ENCODE measurements around the gene AP1S3.
A peak's percentile ranks its signal among the peaks of the same experiment; 100 is the strongest.
"Not testable (repeated sequence)": the region's sequence is repeated elsewhere in the genome, so short reads cannot be mapped to it uniquely, and the experiment has no call there.

AP1S3 gene

GRCh38 chr2:223797811-223798721, 39.3 kb downstream of the AP1S3 start:
- DNase-seq: no peak

GRCh38 chr2:223797037-223797436, 40.3 kb downstream of the AP1S3 start:
- no peak for DNase-seq

DNA sequence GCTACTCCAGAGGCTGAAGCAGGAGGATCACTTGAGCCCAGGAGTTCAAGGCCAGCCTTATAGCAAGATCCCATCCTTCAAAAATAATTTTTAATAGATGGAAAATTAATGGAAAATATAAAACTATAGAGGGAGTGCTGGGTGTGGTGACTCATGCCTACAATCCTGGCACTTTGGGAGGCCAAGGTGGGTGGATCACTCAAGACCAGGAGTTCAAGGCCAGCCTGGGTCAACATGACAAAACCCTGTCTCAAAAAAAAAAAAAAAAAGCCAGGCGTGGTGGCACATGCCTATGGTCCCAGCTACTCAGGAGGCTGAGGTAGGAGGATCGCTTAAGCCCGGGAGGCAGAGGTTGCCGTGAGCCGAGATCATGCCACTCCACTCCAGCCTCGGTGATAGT, 48.0 kb downstream of the AP1S3 start:
- no peak for DNase-seq

- DNase-seq: no peak
Observed at GRCh38 chr2:223788826-223789225, 48.6 kb downstream of the AP1S3 start.

- not testable (repeated sequence) for DNase-seq
Observed at GRCh38 chr2:223788106-223788505, 49.3 kb downstream of the AP1S3 start.

DNA sequence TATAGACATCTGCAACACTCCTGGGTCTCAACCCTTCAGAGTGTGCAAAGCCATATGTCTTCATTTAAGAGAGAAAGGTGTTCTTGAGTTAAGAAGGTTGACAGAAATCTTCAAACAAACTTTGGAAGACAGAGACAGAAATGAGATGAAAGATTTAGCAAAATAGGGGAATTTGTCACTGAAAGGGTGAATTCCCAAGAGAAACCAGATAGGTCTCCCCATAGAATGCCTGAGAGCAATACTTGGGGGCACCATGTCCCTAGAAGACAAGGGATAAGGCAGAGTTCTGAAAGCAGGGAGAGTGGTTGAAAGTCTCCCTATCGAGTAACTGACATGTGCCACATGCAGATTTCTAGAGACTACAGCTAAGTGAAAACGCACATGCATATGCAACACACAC, 50.0 kb downstream of the AP1S3 start:
- DNase-seq: no peak

- DNase-seq: no peak
Observed at GRCh38 chr2:223786943-223787342, 50.4 kb downstream of the AP1S3 start.

DNA sequence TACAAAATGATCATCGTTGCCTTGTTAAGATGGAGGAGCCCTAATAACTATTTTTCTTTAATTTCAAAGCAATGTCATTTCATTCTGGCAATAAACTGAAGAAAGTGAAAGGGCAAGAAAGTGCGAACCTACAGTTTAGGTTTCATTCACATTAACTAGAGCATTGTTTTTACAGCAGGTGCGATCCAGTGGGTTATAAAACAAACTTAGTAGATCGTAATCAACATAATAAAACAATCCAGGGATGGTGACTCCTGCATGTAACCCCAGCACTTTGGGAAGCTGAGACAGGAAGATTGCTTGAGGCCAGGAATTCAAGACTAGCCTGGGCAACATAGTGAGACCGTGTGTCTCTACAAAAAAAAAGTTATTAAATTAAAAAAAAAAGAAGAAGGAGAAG, 51.1 kb downstream of the AP1S3 start:
- no peak for DNase-seq

GRCh38 chr2:223784221-223784772, 53.1 kb downstream of the AP1S3 start:
- DNase-seq: no peak

DNA sequence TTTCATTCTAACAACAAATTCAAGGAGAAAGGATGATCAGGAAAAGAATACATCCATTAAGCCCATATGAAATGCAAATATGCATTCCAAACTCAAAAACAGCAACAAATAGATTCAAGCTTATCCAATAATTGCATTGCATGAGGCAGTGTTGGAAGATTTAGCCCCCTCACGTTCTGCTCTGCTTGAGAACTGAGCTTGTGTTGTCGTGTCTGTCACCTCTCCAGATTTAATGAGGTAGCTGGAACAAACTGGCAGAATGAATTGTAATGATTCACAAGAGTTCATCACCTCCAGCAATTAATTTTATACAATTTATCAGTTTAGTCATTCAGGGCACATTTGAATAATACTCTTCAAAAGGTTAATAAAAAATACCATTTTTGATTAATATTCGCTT, 54.8 kb downstream of the AP1S3 start:
- no peak for DNase-seq

GRCh38 chr2:223781560-223781959, 55.8 kb downstream of the AP1S3 start:
- DNase-seq: no peak

DNA sequence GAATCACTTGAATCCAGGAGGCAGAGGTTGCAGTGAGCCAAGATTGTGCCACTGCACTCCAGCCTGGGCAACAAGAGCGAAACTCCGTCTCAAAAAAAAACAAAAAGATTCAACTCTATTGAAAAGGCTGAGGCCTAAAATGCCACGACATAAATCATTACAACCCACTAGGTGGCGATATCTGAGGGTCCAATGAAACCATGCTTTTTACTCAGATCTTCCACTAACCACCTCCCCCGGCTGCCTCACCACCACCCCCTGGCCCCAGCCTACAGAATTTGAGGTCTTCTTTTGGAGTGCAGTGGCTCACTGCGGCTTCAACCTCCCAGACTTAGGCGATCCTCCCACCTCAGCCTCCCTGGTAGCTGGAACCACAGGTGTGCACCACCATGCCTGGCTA, 57.5 kb downstream of the AP1S3 start:
- DNase-seq: peak; percentile 10

DNA sequence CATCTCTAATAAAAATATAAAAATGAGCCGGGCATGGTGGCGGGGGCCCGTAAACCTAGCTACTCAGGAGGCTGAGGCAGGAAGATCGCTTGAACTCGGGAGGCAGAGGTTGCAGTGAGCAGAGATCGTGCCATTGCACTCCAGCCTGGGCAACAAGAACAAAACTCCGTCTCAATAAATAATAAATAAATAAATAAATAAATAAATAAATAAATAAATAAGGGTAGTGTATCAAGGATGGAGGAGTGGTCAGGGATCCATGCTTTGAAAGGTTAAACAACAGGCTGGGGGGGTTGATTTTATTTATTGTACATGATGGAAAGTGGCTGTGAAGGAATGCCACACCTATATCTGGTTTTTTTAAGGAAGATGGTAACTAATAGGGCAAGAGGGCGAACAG, 63.2 kb downstream of the AP1S3 start:
- DNase-seq: no peak

GRCh38 chr2:223772363-223772762, 65.0 kb downstream of the AP1S3 start:
- no peak for DNase-seq

GRCh38 chr2:223771475-223771874, 65.9 kb downstream of the AP1S3 start:
- no peak for DNase-seq

GRCh38 chr2:223768179-223768578, 69.2 kb downstream of the AP1S3 start:
- DNase-seq: no peak

DNA sequence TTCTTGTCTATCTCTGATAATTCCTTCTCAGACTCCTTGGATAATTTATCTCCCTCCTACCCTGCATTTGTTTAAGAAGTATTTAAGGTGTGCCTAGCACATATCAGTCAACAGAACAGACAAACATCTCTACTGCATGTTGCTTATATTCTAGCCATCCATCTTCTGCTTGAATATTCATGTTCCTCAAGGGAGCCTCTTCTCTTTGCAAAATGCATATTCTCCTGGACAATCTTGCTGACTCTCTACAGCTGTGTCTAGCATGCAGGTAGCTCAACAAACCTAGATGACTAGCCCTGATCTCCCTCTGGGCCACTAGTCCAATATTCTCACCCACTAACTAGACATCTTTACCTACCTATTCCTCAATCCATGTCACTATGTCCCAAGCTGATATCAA, 70.0 kb downstream of the AP1S3 start:
- DNase-seq: no peak

DNA sequence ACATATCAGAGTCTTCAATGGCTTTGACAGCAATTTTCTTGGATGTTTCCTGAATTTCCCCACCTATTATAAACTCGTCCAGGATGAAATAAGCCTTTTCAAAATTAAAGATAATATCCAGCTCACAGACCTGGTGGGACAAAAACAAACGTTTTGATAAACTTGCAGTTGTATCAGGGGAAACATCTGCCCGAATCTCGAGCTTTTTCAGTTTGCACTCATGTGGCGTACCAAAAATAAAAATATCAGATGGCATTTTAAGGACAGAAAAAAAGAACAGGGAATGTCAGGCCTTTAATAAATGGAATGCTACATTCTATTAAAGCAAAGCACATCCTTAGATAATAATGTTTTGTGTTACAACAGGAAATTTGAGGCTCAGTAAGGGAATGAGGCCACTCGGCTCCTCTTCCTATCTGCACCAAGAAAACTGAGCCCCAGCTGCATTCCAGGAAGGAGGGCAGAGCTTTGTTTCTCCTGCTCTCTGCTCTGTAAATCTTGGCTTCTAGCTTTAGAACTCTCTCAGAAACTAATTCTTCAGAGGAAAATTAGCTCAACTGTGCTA, 72.1 kb downstream of the AP1S3 start:
- DNase-seq: no peak

- DNase-seq: no peak
Observed at GRCh38 chr2:223764796-223765195, 72.6 kb downstream of the AP1S3 start.

DNA sequence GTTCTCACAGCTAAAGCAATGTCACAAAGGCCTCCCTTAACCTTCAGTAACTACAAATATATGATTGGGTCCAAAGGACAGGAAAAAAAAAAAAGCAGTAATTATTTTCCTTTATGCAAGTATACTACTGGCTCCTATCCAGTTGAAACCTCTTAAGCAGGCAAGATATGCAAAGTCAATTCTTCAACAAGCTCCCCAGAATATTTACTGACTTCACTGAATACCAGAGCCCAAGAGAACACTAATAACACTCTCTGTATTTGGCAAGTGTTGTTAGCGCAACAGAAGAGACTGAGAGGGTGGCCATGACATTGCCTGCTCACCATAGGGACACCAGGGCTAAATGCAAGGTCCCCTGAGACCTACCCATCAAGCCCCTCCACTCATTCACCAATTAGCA, 74.5 kb downstream of the AP1S3 start:
- no peak for DNase-seq

DNA sequence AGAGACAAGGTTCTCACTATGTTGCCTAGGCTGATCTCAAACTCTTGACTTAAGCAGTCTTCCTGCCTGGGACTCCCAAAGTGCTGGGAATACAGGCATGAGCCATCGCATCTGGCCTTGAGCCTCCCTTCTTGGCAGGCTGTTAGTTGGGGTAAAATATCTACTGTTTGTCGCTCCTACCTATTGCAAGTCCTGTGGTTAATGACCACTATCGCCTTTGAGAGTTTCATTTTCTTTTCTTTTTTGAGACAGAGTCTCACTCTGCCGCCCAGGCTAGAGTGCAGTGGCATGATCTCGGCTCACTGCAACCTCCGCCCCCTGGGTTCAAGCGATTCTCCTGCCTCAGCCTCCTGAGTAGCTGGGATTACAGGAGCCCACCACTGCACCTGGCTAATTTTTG, 75.6 kb downstream of the AP1S3 start:
- not testable (repeated sequence) for DNase-seq

- DNase-seq: peak; percentile 4
Observed at GRCh38 chr2:223760838-223761502, 76.4 kb downstream of the AP1S3 start.

- no peak for DNase-seq
Observed at GRCh38 chr2:223759569-223760430, 77.6 kb downstream of the AP1S3 start.

All from GDM1 (cell line).